Mucosa of stomach (tissue), 1 donor: ENCODE measurements around the gene COMMD10.

Experiments
- H3K27me3 ChIP-seq: one replicate; pipeline ENCODE4 v1.7.0; 2013; ENCODE audit warnings: mild to moderate bottlenecking, low read length; ENCODE audit not compliant: control insufficient read depth, insufficient read depth
- H3K36me3 ChIP-seq: one replicate; pipeline ENCODE4 v1.7.0; 2013; ENCODE audit warnings: low read length; ENCODE audit not compliant: control insufficient read depth, insufficient read depth
- H3K4me1 ChIP-seq: one replicate; pipeline ENCODE4 v1.7.0; 2013; ENCODE audit warnings: mild to moderate bottlenecking, low read length; ENCODE audit not compliant: control insufficient read depth, insufficient read depth
- H3K4me3 ChIP-seq: one replicate; pipeline ENCODE4 v1.7.0; 2013; ENCODE audit warnings: low read length
- H3K9ac ChIP-seq: one replicate; pipeline ENCODE4 v1.7.0; 2013; ENCODE audit warnings: mild to moderate bottlenecking, low read length, moderate library complexity
- H3K9me3 ChIP-seq: one replicate; pipeline ENCODE4 v1.7.0; 2013; ENCODE audit warnings: mild to moderate bottlenecking, low read length, moderate library complexity; ENCODE audit not compliant: control insufficient read depth
- donor health status: Pancreatic carcinoma.

COMMD10 gene

GRCh38 chr5:116154252-116154651, 69.4 kb downstream of the COMMD10 start:
- Histone ChIP-seq H3K27me3 (no peaks in the 10 kb centered on the region), H3K9ac (no peak overlapping the region), H3K9me3 (no peaks in the 10 kb centered on the region), H3K4me3 (no peak overlapping the region), H3K4me1 (no peaks in the 10 kb centered on the region), H3K36me3 (no peaks in the 10 kb centered on the region)

GRCh38 chr5:116154931-116155330, 70.1 kb downstream of the COMMD10 start:
- Histone ChIP-seq H3K9me3 (no peaks in the 10 kb centered on the region), H3K27me3 (no peaks in the 10 kb centered on the region), H3K4me1 (no peaks in the 10 kb centered on the region), H3K4me3 (no peak overlapping the region), H3K9ac (no peak overlapping the region), H3K36me3 (no peaks in the 10 kb centered on the region)

GRCh38 chr5:116157902-116158301, 73.1 kb downstream of the COMMD10 start:
- no peaks in the 10 kb centered on the region for H3K27me3 ChIP-seq
- no peak overlapping the region for H3K9ac ChIP-seq
- H3K4me1 ChIP-seq: no peaks in the 10 kb centered on the region
- H3K36me3 ChIP-seq: no peaks in the 10 kb centered on the region
- H3K9me3 ChIP-seq: no peaks in the 10 kb centered on the region
- H3K4me3 ChIP-seq: no peak overlapping the region

- H3K27me3 ChIP-seq: no peaks in the 10 kb centered on the region
- no peaks in the 10 kb centered on the region for H3K9me3 ChIP-seq
- H3K4me3 ChIP-seq: no peak overlapping the region
- no peaks in the 10 kb centered on the region for H3K36me3 ChIP-seq
- H3K9ac ChIP-seq: no peak overlapping the region
- H3K4me1 ChIP-seq: no peaks in the 10 kb centered on the region
These were observed 74.2 kb downstream of the COMMD10 start for GRCh38 chr5:116159006-116159405.

- no peaks in the 10 kb centered on the region for H3K36me3 ChIP-seq
- H3K4me1 ChIP-seq: no peaks in the 10 kb centered on the region
- H3K9me3 ChIP-seq: no peaks in the 10 kb centered on the region
- H3K9ac ChIP-seq: no peak overlapping the region
- no peaks in the 10 kb centered on the region for H3K27me3 ChIP-seq
- H3K4me3 ChIP-seq: no peak overlapping the region
These were observed 89.3 kb downstream of the COMMD10 start for GRCh38 chr5:116174111-116174510.

- Histone ChIP-seq H3K4me1 (no peaks in the 10 kb centered on the region), H3K27me3 (no peaks in the 10 kb centered on the region), H3K9ac (no peak overlapping the region), H3K9me3 (no peaks in the 10 kb centered on the region), H3K36me3 (no peaks in the 10 kb centered on the region), H3K4me3 (no peak overlapping the region)
These were observed 91.3 kb downstream of the COMMD10 start for GRCh38 chr5:116176121-116176520.

GRCh38 chr5:116178925-116179324, 94.1 kb downstream of the COMMD10 start:
- Histone ChIP-seq H3K9me3 (no peaks in the 10 kb centered on the region), H3K4me3 (no peak overlapping the region), H3K9ac (no peak overlapping the region), H3K27me3 (no peaks in the 10 kb centered on the region), H3K36me3 (no peaks in the 10 kb centered on the region), H3K4me1 (no peaks in the 10 kb centered on the region)

- no peak overlapping the region for H3K9ac ChIP-seq
- no peaks in the 10 kb centered on the region for H3K27me3 ChIP-seq
- no peaks in the 10 kb centered on the region for H3K9me3 ChIP-seq
- no peak overlapping the region for H3K4me3 ChIP-seq
- H3K36me3 ChIP-seq: no peaks in the 10 kb centered on the region
- H3K4me1 ChIP-seq: no peaks in the 10 kb centered on the region
These were observed 124.3 kb downstream of the COMMD10 start for GRCh38 chr5:116209166-116209565.

- no peaks in the 10 kb centered on the region for H3K27me3 ChIP-seq
- no peaks in the 10 kb centered on the region for H3K4me1 ChIP-seq
- no peak overlapping the region for H3K9ac ChIP-seq
- H3K9me3 ChIP-seq: no peaks in the 10 kb centered on the region
- H3K4me3 ChIP-seq: no peak overlapping the region
- no peaks in the 10 kb centered on the region for H3K36me3 ChIP-seq
These were observed 127.4 kb downstream of the COMMD10 start for GRCh38 chr5:116212225-116212624.

- Histone ChIP-seq H3K36me3 (no peaks in the 10 kb centered on the region), H3K27me3 (no peaks in the 10 kb centered on the region), H3K4me1 (no peaks in the 10 kb centered on the region)
These were observed 131.4 kb downstream of the COMMD10 start for GRCh38 chr5:116216246-116216645.

GRCh38 chr5:116225281-116225922, 140.6 kb downstream of the COMMD10 start:
- Histone ChIP-seq H3K9me3 (no peaks in the 10 kb centered on the region), H3K9ac (no peak overlapping the region), H3K4me1 (no peaks in the 10 kb centered on the region), H3K36me3 (no peaks in the 10 kb centered on the region), H3K4me3 (no peak overlapping the region), H3K27me3 (no peaks in the 10 kb centered on the region)

More at GRCh38 chr5:116216246-116216645, 131.4 kb downstream of the COMMD10 start:
- no peaks in the 10 kb centered on the region for H3K9me3 ChIP-seq
- no peak overlapping the region for H3K9ac ChIP-seq
- H3K4me3 ChIP-seq: no peak overlapping the region

GRCh38 chr5:116229131-116229689, 144.4 kb downstream of the COMMD10 start:
- H3K4me1 ChIP-seq: no peaks in the 10 kb centered on the region
- H3K4me3 ChIP-seq: no peak overlapping the region
- H3K27me3 ChIP-seq: no peaks in the 10 kb centered on the region
- no peak overlapping the region for H3K9ac ChIP-seq
- H3K9me3 ChIP-seq: no peaks in the 10 kb centered on the region
- H3K36me3 ChIP-seq: no peaks in the 10 kb centered on the region

GRCh38 chr5:116231288-116231687, 146.5 kb downstream of the COMMD10 start:
- no peaks in the 10 kb centered on the region for H3K36me3 ChIP-seq
- no peaks in the 10 kb centered on the region for H3K27me3 ChIP-seq
- H3K9me3 ChIP-seq: no peaks in the 10 kb centered on the region
- no peaks in the 10 kb centered on the region for H3K4me1 ChIP-seq
- H3K9ac ChIP-seq: no peak overlapping the region
- no peak overlapping the region for H3K4me3 ChIP-seq
